ENCODE data around the gene MTCL1.

- TF ChIP-seq CTCF (conservative IDR thresholded peaks at IDR 0.05) (no peak), ZFX (IDR thresholded peaks at IDR 0.05) (no peak)
These were observed 6.4 kb downstream of the MTCL1 start for GRCh38 chr18:8711736-8712135.
